WTC11 (cell line): ENCODE measurements around the gene ILF3.

Experiments
- MAX ChIP-seq: sonication (generic); formaldehyde crosslinking; IDR thresholded peaks from 2 replicates; pipeline ENCODE4 v1.8.0; 2022; ENCODE audit warnings: mild to moderate bottlenecking, missing genetic modification reagents
- NFE2L1 ChIP-seq: sonication (generic); formaldehyde crosslinking; IDR thresholded peaks from 2 replicates; pipeline ENCODE4 v1.8.1; 2023; ENCODE audit warnings: missing genetic modification reagents
- PRDM15 ChIP-seq: sonication (generic); formaldehyde crosslinking; IDR thresholded peaks from 2 replicates; pipeline ENCODE4 v1.8.0; 2022; ENCODE audit warnings: missing genetic modification reagents

GRCh38 chr19:10712045-10712444 lies 57.9 kb downstream of the ILF3 start:
- TF ChIP-seq MAX (CRISPR knock-in tag), result no peak
- TF ChIP-seq PRDM15 (CRISPR knock-in tag), result no peak
- no peak for TF ChIP-seq NFE2L1 (CRISPR knock-in tag)
